Measurements from ENCODE around the gene UBL4B.

- TF ChIP-seq, protein P1, sequence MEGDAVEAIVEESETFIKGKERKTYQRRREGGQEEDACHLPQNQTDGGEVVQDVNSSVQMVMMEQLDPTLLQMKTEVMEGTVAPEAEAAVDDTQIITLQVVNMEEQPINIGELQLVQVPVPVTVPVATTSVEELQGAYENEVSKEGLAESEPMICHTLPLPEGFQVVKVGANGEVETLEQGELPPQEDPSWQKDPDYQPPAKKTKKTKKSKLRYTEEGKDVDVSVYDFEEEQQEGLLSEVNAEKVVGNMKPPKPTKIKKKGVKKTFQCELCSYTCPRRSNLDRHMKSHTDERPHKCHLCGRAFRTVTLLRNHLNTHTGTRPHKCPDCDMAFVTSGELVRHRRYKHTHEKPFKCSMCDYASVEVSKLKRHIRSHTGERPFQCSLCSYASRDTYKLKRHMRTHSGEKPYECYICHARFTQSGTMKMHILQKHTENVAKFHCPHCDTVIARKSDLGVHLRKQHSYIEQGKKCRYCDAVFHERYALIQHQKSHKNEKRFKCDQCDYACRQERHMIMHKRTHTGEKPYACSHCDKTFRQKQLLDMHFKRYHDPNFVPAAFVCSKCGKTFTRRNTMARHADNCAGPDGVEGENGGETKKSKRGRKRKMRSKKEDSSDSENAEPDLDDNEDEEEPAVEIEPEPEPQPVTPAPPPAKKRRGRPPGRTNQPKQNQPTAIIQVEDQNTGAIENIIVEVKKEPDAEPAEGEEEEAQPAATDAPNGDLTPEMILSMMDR (conservative IDR thresholded peaks at IDR 0.05; ENCODE audit: low read depth in 2 of 2) = no peak
- TF ChIP-seq NANOG (IDR thresholded peaks at IDR 0.05; ENCODE audit: borderline replicate concordance) = no peak
- no peak for TF ChIP-seq EZH2 (IDR thresholded peaks at IDR 0.05; ENCODE audit: low read depth, unreplicated experiment)
- TF ChIP-seq EZH2phosphoT487 (IDR thresholded peaks at IDR 0.05; ENCODE audit: unreplicated experiment) = no peak
- no peak for TF ChIP-seq POLR2AphosphoS5 (IDR thresholded peaks at IDR 0.05; ENCODE audit: low read depth)
- TF ChIP-seq JUNB (IDR thresholded peaks at IDR 0.05; ENCODE audit: unreplicated experiment) = no peak
- TF ChIP-seq REST (IDR thresholded peaks at IDR 0.05; ENCODE audit: unreplicated experiment) = no peak
- no peak for TF ChIP-seq ZNF114 (CRISPR knock-in tag; IDR thresholded peaks at IDR 0.05)
- TF ChIP-seq CREB1 (CRISPR knock-in tag; IDR thresholded peaks at IDR 0.05; ENCODE audit: low read depth) = no peak
These were observed 49.6 kb downstream of the UBL4B start for GRCh38 chr1:110161849-110162248.
